T-cell (primary cell): Measurements from ENCODE around the gene STIP1. TPM values are rescaled to one million over a fixed set of nuclear protein-coding genes. Genes with fewer than 3 reads are reported as not detected.

Experiments used
- ATAC-seq, 4 experiments: fragments of 200-7000 bp in 3 of 4; fragments of 150-1000 bp in 1 of 4; cut with Tn5 transposase; replicated peaks in 1 of 4; 1 replicate in 3 of 4; 2 replicates in 1 of 4; pipeline ENCODE4 v1.10.0; 2021; ENCODE audit warnings: moderate library complexity in 3 of 4, mild to moderate bottlenecking in 2 of 4, moderate number of reproducible peaks in 1 of 4
- CTCF ChIA-PET, 2 donors: fragments of 300-600 bp; sonication (Branson Sonifier 250); formaldehyde crosslinking; loops; one replicate each; lab custom pipeline; 2022; ENCODE audit warnings: antibody characterized with exemption in 2 of 2; lab: Charles Lee
- POLR2A ChIA-PET, 2 donors: fragments of 300-600 bp; sonication (Branson Sonifier 250); formaldehyde crosslinking; loops; one replicate each; lab custom pipeline; 2022; ENCODE audit warnings: antibody characterized with exemption in 2 of 2; lab: Charles Lee
- DNase-seq, 35 experiments: peaks; one replicate each; pipeline versions ENCODE4 v3.0.0 to v3.0.0-alpha.2; 2013 to 2023
- H3K27ac ChIP-seq: one replicate; pipeline ENCODE4 v1.5.1; 2013; ENCODE audit warnings: low read length
- H3K27me3 ChIP-seq, 2 experiments: replicated peaks in 1 of 2; 1 replicate in 1 of 2; 2 replicates in 1 of 2; pipeline versions ENCODE4 v1.6.1 to v1.7.0; 2013; ENCODE audit warnings: low read length in 1 of 2, mixed read lengths in 1 of 2; ENCODE audit not compliant: control insufficient read depth in 2 of 2, insufficient read depth in 2 of 2; ENCODE audit errors: extremely low read depth in 1 of 2
- H3K36me3 ChIP-seq, 2 donors: 1 replicate in 1 of 2; 2 replicates in 1 of 2; pipeline versions ENCODE4 v1.6.1 to v1.7.0; 2013; ENCODE audit warnings: low read length in 1 of 2; ENCODE audit not compliant: control insufficient read depth in 2 of 2, insufficient read depth in 1 of 2; ENCODE audit errors: extremely low read depth in 1 of 2
- H3K4me1 ChIP-seq, 2 experiments: 1 replicate in 1 of 2; 2 replicates in 1 of 2; pipeline versions ENCODE4 v1.6.1 to v1.7.0; 2013; ENCODE audit warnings: low read length in 2 of 2, mixed read lengths in 1 of 2; ENCODE audit not compliant: insufficient read depth in 2 of 2, control insufficient read depth in 1 of 2; ENCODE audit errors: extremely low read depth in 1 of 2
- H3K4me3 ChIP-seq, 2 donors: 1 replicate in 1 of 2; 2 replicates in 1 of 2; pipeline versions ENCODE4 v1.5.1 to v1.7.0; 2013; ENCODE audit warnings: mild to moderate bottlenecking in 2 of 2, low read length in 1 of 2, moderate library complexity in 1 of 2; ENCODE audit not compliant: control insufficient read depth in 1 of 2; ENCODE audit errors: extremely low read depth in 1 of 2
- H3K9me3 ChIP-seq: 2 replicates; pipeline ENCODE4 v1.7.0; 2013
- H3K27ac Mint-ChIP-seq, 2 donors: one replicate each; pipeline ENCODE4 v1.8.0; 2020 to 2021; ENCODE audit warnings: mild to moderate bottlenecking in 2 of 2, mixed read lengths in 2 of 2
- H3K27me3 Mint-ChIP-seq, 2 donors: one replicate each; pipeline ENCODE4 v1.8.0; 2021 to 2022; ENCODE audit warnings: mixed read lengths in 2 of 2
- H3K36me3 Mint-ChIP-seq: one replicate; pipeline ENCODE4 v1.8.0; 2021; ENCODE audit warnings: mixed read lengths
- H3K4me1 Mint-ChIP-seq, 3 donors: one replicate each; pipeline ENCODE4 v1.8.0; 2020 to 2022; ENCODE audit warnings: mixed read lengths in 3 of 3, mild to moderate bottlenecking in 1 of 3
- H3K4me3 Mint-ChIP-seq, 3 donors: one replicate each; pipeline ENCODE4 v1.8.0; 2020 to 2022; ENCODE audit warnings: mild to moderate bottlenecking in 3 of 3, mixed read lengths in 3 of 3, moderate library complexity in 3 of 3
- H3K9me3 Mint-ChIP-seq, 3 donors: one replicate each; pipeline ENCODE4 v1.8.0; 2020 to 2022; ENCODE audit warnings: mixed read lengths in 3 of 3
- WGBS: methylation state at CpG from one replicate; pipeline ENCODE4 v1.1.5; 2013; ENCODE audit warnings: missing lambda C conversion rate; ENCODE audit not compliant: insufficient coverage; 5-methylcytosine and 5-hydroxymethylcytosine counted together
- total RNA-seq, 35 experiments: library from RNA in 6 of 35; stranded (reverse) in 6 of 35; fragments of 120-200 nt in 1 of 35; gene quantifications; one replicate each; pipeline versions ENCODE4 v1.2.1 to v1.2.4 and lab custom pipeline; 2013 to 2026

Gene STIP1
- total RNA-seq, 5 donors from 2014 or later (not counting 1 experiment from before 2014, with no cell fraction given), result 61.1 to 133 (median 107) TPM

DNA sequence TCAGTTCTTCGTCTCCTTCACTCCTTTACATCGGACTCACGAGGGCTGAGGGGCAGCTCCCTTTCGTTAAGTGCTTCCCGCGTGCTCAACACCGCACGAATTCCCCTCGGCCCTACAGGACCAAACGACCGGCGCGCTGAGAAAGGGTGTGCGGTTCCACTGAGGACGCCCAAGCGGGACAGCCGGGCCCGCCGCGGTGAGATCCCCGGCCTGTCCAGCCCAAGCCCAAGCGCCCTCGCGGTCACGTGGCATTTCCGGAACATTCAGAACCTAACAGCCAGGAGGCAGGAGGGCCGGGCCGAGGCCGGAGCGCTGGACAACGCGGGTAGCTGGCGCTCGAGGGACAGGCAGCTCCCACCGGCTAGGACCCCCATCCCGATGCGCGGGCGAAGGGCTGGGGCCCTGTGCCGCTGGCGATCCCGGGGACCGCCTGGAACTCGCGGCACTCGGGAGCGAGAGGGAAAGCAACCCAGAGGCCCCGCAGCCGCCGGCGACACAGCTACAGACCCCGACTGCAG lies 737 bp upstream of the STIP1 start:
- peak in 5 of 35 experiments; percentile 11 to 26 (median 20) for DNase-seq
- H3K36me3 Mint-ChIP-seq, result no peaks in the 10 kb centered on the region
- Histone ChIP-seq H3K4me3 (peak overlapping the region; percentile 73 to 89), H3K4me1 (peaks cover 6 to 35% of the 10 kb centered on the region in 2 experiments), H3K27me3 (no peaks in the 10 kb centered on the region), H3K9me3 (no peaks in the 10 kb centered on the region), H3K36me3 (peaks cover 0 to 6% of the 10 kb centered on the region in 2 donors), H3K27ac (peak overlapping the region; percentile 40)
- POLR2A ChIA-PET, result interaction anchor here (0.6 to 1.5 kb wide), 4 partner anchors 10 to 132 kb away, joined by 3 to 5 read pairs (median 4); partner anchors contain the start of genes PRDX5 (in 1 of the 2) and TRMT112 (in 1 of the 2)
- CTCF ChIA-PET, result interaction anchor here (0.5 to 2.2 kb wide), 10 partner anchors 11 to 1817 kb away, joined by 3 to 15 read pairs (median 4); partner anchors contain the start of genes BAD (in 1 of the 2), BANF1 (in 1 of the 2), EIF1AD (in 1 of the 2) and GPR137 (in 1 of the 2)
- no peaks in the 10 kb centered on the region for H3K9me3 Mint-ChIP-seq
- peak overlapping the region; percentile 94 to 99 for H3K27ac Mint-ChIP-seq
- H3K4me1 Mint-ChIP-seq, result peaks cover 39 to 42% (median 41%) of the 10 kb centered on the region in 3 donors
- no peak for ATAC-seq
- no peaks in the 10 kb centered on the region for H3K27me3 Mint-ChIP-seq
- H3K4me3 Mint-ChIP-seq, result peak overlapping the region in 2 of 3 donors; percentile 92 to 99
- WGBS, result 0% methylated on average over 52 of the region's 52 CpGs

DNA sequence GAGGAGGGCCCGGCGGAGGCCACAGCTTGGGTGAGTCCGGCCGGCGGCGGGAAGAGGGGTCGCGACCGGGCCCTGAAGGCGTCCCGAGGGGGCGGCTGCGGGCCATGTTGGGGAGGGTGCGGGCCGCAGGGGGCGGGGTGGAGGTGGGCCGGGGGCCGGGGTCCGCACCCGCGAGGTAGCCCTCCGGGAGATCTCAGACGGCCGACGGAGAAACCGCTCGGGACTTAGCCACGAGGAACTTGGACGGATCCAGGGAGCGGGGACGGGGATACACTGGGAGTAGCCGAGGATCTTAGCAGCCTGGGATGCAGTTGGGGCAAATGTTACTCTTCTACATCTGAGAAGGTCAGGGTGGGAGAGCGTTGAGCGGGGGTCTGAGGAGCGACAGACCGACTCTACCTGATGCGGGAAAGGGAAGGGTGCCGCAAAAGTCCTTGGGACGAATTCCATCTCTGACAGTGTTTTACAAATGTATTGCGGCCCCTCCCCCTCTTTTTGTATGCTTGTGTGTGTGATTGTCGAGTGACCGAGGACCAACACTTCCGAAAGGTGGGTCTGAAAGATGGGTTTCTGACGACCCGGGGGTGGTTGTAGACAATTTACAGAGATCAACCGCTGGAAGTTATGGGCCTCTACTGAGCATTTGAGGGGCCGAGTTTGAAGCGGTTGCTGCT lies 658 bp downstream of the STIP1 start:
- Histone ChIP-seq H3K27me3 (no peaks in the 10 kb centered on the region), H3K9me3 (no peaks in the 10 kb centered on the region), H3K4me3 (no peak overlapping the region), H3K27ac (no peak overlapping the region), H3K4me1 (peaks cover 6 to 40% of the 10 kb centered on the region in 2 experiments), H3K36me3 (peaks cover 0 to 6% of the 10 kb centered on the region in 2 donors)
- Mint-ChIP-seq H3K27ac (no peak overlapping the region), H3K9me3 (no peaks in the 10 kb centered on the region), H3K4me1 (peaks cover 32 to 40% (median 40%) of the 10 kb centered on the region in 3 donors), H3K4me3 (no peak overlapping the region), H3K36me3 (peaks cover 3% of the 10 kb centered on the region), H3K27me3 (no peaks in the 10 kb centered on the region)
- ATAC-seq, result no peak
- CTCF ChIA-PET, result interaction anchor here (0.6 to 2.6 kb wide), 10 partner anchors 14 to 872 kb away, joined by 3 to 15 read pairs (median 4); partner anchors contain the start of genes BAD (in 1 of the 2), GPR137 (in 1 of the 2), NAALADL1 (in 1 of the 2) and PRDX5 (in 1 of the 2)
- DNase-seq, result peak in 9 of 35 experiments; percentile 16 to 53 (median 24)
- POLR2A ChIA-PET, result interaction anchor here in 1 of 2 donors (0.6 to 1.5 kb wide), 3 partner anchors 98 to 131 kb away, joined by 3 to 5 read pairs (median 3); partner anchors contain the start of genes PRDX5 and TRMT112
- WGBS, result under 1% methylated on average over 31 of the region's 48 CpGs

DNA sequence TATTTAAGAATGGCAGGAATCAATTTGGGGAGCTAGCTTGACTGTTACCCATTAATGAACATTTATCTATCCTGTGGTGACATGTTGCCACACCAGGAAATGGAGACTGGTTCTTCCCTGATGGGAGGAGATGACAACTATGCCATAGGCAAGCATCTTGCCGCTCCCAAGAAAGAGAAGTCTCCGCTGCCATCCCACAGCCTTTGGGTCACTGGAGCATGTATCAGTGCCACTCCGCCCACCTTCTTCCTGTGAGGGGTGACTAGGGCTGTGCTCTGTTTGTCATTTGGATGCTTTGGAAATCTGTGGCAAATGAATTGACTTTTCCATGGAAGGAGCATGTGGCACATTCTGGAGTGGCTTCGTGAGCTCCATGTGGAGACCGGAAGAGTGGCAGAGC lies 6.5 kb downstream of the STIP1 start:
- 91% methylated on average over 5 of the region's 5 CpGs for WGBS
- H3K9me3 Mint-ChIP-seq, result no peaks in the 10 kb centered on the region
- Histone ChIP-seq H3K27me3 (no peaks in the 10 kb centered on the region), H3K27ac (no peak overlapping the region), H3K4me1 (peaks cover 6 to 19% of the 10 kb centered on the region in 2 experiments), H3K36me3 (peaks cover 4 to 58% of the 10 kb centered on the region in 2 donors), H3K9me3 (no peaks in the 10 kb centered on the region), H3K4me3 (no peak overlapping the region)
- H3K27ac Mint-ChIP-seq, result no peak overlapping the region
- peaks cover 35% of the 10 kb centered on the region for H3K36me3 Mint-ChIP-seq
- no peaks in the 10 kb centered on the region for H3K27me3 Mint-ChIP-seq
- no peak overlapping the region for H3K4me3 Mint-ChIP-seq
- no peak for ATAC-seq
- ChIA-PET POLR2A (no interaction called here), CTCF (no interaction called here)
- H3K4me1 Mint-ChIP-seq, result peaks cover 10 to 32% (median 25%) of the 10 kb centered on the region in 3 donors
- DNase-seq, result no peak

DNA sequence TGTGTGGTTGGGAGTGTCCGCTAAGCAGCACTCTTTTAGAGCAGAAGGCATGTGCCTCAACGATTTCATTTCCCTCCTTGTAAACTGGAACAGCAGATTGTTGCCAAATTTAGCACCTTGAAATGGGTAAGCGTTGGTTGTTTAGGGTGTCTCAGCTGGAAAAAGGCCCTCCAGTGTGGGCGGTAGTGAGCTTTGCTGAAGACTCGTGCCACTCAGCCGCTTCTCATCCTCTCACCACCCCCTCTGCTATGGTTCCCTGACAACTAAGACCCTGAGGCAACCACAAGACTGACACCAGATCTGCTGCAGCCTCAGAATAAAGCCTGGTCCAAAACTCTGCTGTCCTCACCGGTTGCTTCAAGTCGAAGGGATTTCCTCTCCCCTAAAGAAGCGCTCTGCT lies 10.7 kb downstream of the STIP1 start:
- WGBS, result 51% methylated on average over 4 of the region's 9 CpGs
- Histone ChIP-seq H3K27ac (no peak overlapping the region), H3K4me1 (peaks cover 0 to 3% of the 10 kb centered on the region in 2 experiments), H3K36me3 (peaks cover 9 to 87% of the 10 kb centered on the region in 2 donors), H3K4me3 (no peak overlapping the region), H3K9me3 (no peaks in the 10 kb centered on the region), H3K27me3 (no peaks in the 10 kb centered on the region)
- no peak for ATAC-seq
- Mint-ChIP-seq H3K4me1 (peaks cover 5 to 14% (median 9%) of the 10 kb centered on the region in 3 donors), H3K36me3 (peaks cover 48% of the 10 kb centered on the region), H3K27me3 (no peaks in the 10 kb centered on the region), H3K4me3 (no peak overlapping the region), H3K9me3 (no peaks in the 10 kb centered on the region), H3K27ac (no peak overlapping the region)
- POLR2A ChIA-PET, result no interaction called here
- CTCF ChIA-PET, result interaction anchor here in 1 of 2 donors (0.6 kb wide), 1 partner anchor 11 kb away, joined by 3 read pairs; the partner anchor contains the start of gene STIP1
- no peak for DNase-seq

DNA sequence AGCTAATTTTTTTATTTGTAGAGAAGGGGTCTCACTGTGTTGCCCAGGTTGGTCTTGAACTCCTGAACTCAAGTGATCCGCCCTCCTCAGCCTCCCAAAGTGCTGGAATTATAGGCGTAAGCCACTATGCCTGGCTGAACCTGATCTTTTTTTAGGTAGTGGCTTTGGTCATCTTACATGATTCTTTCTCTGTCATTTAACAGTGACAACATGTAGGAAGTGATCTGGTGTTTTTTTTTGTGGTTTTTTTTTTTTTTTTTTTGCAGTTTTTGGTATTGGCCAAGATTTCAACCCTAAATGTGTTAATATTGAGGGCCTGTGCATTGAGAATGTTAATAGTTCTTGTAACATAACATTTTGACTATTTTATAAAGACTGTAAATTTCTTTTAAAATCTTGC lies 12.5 kb downstream of the STIP1 start:
- no peaks in the 10 kb centered on the region for H3K9me3 ChIP-seq
- H3K4me3 ChIP-seq, result no peak overlapping the region
- H3K27ac ChIP-seq, result no peak overlapping the region
- Mint-ChIP-seq H3K36me3 (peaks cover 56% of the 10 kb centered on the region), H3K9me3 (no peaks in the 10 kb centered on the region), H3K27ac (no peak overlapping the region), H3K4me1 (peaks cover 4 to 6% (median 4%) of the 10 kb centered on the region in 3 donors), H3K4me3 (no peak overlapping the region), H3K27me3 (no peaks in the 10 kb centered on the region)
- no peaks in the 10 kb centered on the region for H3K27me3 ChIP-seq
- CTCF ChIA-PET, result no interaction called here
- no CpG with 5 or more reads among the region's 2 CpGs for WGBS
- peaks cover 14 to 89% of the 10 kb centered on the region in 2 donors for H3K36me3 ChIP-seq
- POLR2A ChIA-PET, result interaction anchor here in 1 of 2 donors (0.7 kb wide), 1 partner anchor 43 kb away, joined by 3 read pairs; the partner anchor contains the start of gene FKBP2
- peaks cover 0 to 2% of the 10 kb centered on the region in 2 experiments for H3K4me1 ChIP-seq
- DNase-seq (no peak), ATAC-seq (no peak)

DNA sequence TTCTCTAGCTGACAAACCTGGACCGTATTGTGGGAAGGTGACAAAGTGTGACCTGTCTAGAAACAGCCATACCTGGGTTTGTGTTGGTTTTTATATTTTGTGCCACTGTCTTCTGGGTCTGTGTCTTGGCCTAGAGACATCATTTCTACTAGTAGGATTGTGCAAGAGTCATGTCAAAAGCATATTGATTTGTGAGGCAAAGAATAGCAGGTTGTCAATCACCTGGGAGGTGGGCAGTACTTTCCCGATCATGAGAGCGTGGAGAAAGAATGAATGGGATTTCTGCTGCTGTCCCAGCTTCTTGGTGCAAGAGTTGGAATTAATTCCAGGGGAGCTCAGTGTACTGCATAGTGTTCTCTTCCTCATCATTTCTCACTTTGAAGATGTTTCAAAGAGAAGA lies 15.6 kb downstream of the STIP1 start:
- POLR2A ChIA-PET, result no interaction called here
- peaks cover 40% of the 10 kb centered on the region for H3K36me3 Mint-ChIP-seq

More for the DNA sequence above, 15.6 kb downstream of the STIP1 start:
- Histone ChIP-seq H3K9me3 (no peaks in the 10 kb centered on the region), H3K27me3 (no peaks in the 10 kb centered on the region), H3K27ac (no peak overlapping the region), H3K4me3 (no peak overlapping the region), H3K4me1 (peaks cover 11 to 29% of the 10 kb centered on the region in 2 experiments), H3K36me3 (peaks cover 22 to 68% of the 10 kb centered on the region in 2 donors)
- ATAC-seq, result no peak
- H3K27me3 Mint-ChIP-seq, result no peaks in the 10 kb centered on the region
- CTCF ChIA-PET, result interaction anchor here in 1 of 2 donors (0.6 to 1.2 kb wide), 2 partner anchors 14 to 102 kb away, joined by 3 to 5 read pairs; no protein-coding TSS in a partner anchor
- H3K4me3 Mint-ChIP-seq, result no peak overlapping the region
- peak overlapping the region; percentile 12 to 71 for H3K27ac Mint-ChIP-seq
- DNase-seq, result no peak
- no peaks in the 10 kb centered on the region for H3K9me3 Mint-ChIP-seq
- peaks cover 22 to 29% (median 27%) of the 10 kb centered on the region in 3 donors for H3K4me1 Mint-ChIP-seq
- no CpG with 5 or more reads among the region's 3 CpGs for WGBS
